H4 (cell line): Measurements from ENCODE around the gene ZFP90. TPM values are rescaled to one million over a fixed set of nuclear protein-coding genes. Genes with fewer than 3 reads are reported as not detected.

Experiments used
- DNase-seq: peaks from one replicate; pipeline ENCODE4 v3.0.0-alpha.2; 2015; ENCODE audit warnings: low spot score
- total RNA-seq: library from RNA; depleted of rRNA; stranded (reverse); fragments of >200 nt; shearing (Covaris generic); gene quantifications from 2 replicates; pipeline ENCODE4 v1.2.3, GENCODE V29; 2014; rRNA removed

Gene ZFP90
- total RNA-seq, 1 experiment from 2014 or later = 7.2 TPM

DNA sequence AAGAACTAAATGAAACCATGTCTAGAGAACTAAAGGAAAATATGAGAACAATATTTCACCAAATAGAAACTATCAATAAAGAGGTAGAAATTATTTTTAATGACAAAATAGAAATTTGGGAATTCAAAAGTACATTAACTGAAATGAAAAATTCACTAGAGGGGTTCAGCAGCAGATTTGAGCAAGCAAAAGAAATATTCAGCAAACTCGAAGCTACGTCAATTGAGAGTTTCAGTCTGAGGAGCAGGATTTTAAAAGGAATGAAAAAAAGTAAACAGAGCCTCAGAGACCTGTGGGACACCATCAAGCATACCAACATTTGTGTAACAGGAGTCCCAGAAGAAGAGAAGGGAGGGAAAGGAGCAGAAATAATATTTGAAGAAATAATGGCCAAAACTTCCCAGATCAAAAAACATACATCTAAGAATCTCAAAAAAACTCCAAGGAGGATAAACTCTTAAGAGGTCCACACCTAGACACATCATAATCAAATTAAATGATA is 38.3 kb downstream of the ZFP90 start:
- no peak for DNase-seq

DNA sequence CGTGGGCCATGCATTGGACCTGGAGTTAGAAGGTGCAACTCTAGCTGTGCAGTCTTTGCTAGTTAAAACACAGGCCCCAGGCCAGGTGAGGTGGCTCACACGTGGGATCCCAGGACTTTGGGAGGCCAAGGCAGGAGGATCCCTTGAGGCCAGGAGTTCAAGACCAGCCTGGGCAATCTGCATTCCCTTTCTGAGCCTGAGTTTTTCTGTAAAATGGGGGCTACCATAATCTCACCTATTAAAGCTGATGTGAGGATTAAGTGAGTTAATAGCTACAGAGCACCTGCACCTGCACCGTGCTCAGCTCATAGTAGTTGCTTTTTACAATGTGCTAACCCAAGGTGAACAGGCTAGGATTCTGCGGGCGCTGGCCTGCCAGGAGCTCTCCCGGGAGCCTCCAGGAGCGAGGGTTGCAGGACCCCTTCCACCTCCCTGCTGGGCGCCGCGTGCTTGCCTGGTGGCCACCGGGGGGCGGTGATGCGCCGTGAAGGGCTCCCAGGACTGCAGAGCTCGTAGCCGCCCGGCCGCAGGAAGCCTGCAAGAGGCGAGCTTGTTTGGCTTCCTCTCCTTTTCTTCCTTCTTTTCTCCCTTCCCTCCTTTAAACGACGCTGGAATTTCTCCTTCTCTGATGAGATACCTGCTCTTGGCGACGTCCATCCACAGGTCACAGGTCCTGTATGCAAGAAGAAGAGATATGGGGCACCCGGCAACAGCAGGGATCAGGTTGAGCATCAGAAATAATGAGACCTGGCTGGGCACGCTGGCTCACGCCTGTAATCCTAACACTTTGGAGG is 51.3 kb downstream of the ZFP90 start:
- peak; percentile 49 for DNase-seq

DNA sequence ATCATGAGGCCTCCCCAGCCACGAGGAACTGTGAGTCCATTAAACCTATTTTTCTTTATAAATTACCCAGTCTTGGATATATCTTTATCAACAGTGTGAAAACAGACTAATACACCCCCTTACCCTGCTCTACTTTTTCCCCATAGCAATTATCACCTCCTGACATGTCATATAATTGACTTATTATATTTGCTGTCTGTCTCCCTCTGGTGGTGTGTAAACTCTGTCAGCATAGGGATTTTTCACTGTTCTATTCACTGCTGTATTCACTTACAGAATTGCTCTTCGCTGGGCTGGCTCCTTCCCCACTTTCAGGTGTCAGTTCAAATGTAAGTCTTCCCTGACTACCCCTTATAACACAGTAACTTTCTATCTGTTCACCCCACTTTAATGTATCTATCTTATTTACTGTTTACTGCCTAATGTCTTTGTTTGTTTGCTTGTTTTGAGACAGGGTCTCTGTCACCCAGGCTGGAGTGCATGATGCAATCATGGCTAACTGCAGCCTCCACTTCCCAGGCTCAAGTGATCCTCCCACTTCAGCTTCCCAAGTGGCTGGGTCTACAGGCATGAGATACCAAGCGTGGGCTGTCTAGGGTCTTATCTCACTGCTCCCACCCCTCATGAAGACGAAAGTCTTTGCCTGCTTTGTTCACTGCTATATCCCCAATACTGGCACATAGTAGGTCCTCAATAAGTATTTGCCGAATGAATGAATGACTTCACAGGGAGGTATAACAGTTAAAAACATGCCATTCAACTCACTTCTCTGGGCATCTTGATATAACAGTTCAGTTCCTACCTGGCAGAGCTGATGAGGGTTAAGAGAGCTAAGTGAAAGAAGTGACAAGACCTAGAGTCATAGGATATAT is 53.6 kb downstream of the ZFP90 start:
- no peak for DNase-seq

DNA sequence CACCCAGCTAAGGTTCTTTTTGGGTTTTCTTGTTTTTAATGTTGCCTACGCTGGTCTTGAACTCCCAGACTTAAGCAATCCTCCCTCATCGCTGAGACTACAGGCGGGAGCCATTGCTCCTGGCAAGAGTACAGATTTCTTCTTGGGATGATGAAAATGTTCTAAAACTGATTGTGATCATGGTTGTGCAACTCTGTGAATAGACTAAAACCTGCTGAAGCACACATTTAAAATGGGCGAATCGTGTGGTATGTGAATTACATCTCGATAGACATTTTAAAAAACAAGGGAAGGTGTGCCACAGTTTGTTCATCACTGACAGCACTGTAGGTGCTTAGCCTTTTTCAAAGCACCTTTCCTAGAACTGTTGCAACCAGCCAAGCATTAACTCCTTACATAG is 57.2 kb downstream of the ZFP90 start:
- DNase-seq = no peak

DNA sequence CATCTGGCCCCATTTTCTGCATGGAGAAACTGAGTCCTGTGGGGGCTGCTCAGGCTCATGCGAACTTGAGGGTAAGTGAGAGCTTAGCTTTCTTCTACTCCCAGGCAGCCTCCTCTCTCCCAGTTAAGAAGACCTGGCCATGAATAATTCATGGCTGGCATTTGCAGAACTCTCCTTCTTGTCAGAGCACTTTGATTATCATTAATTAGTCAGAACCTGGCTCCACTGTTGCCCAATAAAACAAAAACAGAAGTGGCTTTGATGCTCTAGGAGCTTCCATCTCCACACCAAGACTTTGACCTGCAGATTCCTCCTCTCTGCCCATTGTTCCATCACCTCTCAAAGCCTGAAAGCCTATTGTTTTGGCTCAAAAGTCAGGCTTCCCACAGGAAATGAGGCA is 60.5 kb downstream of the ZFP90 start:
- no peak for DNase-seq

DNA sequence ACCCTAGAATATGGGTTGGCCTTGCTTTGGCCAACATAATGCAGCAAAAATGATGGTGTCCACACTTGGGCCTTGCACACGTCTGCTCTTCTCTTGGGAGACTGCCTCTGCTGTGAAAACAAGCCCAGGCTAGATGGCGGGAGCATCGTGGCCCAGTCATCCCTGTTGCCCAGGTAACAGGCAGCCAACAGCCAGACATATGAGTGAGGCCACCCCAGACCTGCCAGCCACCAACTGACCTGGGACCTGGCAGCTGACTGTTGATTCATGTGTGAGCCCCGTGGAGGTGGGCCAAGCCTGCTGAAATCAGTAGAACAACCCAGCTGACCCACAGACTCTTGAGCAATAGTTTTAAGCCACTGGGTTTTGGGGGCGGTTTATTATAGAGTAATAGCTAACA is 66.7 kb downstream of the ZFP90 start:
- DNase-seq = no peak

DNA sequence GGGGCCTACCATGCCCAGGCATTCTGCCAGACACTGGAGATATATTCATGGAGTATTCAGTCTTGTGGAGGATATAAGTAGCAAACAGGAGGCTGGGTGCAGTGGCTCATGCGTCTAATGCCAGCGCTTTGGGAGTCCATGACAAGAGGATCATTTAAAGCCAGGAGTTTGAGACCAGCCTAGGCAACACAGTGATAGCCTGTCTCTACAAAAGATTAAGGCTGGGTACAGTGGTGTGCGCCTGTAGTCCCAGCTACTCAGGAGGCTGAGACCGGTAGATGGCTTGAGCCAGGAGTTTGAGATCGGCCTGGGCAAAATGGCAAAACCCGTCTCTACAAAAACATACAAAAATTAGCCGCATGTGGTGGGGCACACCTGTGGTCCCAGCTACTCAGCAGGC is 68.4 kb downstream of the ZFP90 start:
- DNase-seq = no peak

DNA sequence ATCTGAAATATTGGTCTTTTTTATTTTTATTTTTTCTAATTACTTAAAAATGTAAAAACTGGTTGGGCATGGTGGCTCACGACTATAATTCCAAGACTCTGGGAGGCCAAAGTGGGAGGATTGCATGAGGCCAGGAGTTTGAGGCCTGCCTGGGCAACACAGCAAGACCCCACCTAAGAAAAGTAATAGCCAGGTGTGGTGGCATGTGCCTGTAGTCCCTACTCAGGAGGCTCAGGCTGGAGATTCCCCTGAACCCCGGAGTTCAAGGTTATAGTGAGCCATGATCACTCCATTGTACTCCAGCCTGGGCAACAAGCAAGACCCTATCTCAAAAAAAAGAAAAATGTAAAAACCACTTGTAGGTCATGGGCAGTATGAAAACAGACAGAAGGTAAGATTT is 69.2 kb downstream of the ZFP90 start:
- DNase-seq = no peak

DNA sequence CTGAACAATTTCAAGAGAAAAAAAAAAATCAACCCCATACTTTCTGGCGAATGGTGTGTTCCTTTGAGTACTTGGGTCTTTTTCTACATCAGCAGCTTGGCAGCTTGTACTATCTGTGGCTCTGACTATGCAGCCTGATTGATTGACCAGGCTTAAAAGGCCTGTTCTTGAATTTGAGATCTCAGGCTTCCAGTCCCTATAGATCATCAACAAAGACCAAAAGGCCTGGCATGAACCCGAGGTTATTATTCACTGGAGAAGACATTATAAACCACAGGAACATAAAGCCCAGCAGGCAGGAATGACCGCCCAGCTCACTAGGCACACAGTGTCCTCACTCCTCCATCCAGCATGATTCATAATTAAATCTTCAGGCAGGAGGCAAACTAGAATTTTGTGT is 73.9 kb downstream of the ZFP90 start:
- DNase-seq = no peak

DNA sequence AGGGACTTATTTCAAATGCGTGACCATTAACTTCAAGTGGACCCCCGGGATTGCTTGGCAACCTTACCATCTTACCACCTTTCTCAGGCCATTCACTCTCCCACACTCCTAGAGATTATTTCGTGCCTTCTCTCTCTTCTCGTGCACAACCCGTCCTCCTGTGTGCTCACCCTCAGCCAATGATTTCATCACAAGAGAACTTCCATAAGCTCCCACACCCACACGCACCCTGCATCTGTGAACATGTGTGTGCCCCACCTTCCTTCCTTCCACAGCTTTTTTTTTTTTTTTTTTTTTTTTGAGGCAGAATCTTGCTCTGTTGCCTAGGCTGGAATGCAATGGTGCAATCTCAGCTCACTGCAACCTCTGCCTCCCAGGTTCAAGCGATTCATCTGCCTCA is 78.6 kb downstream of the ZFP90 start:
- no peak for DNase-seq

Other genes with a start within 250 kb of the ZFP90 start
- 7.3 and 8.1 TPM in 2 replicates for gene SLC7A6OS, start 228.3 kb upstream of the ZFP90 start, total RNA-seq
- 37.5 and 50.1 TPM in 2 replicates for gene PRMT7, start 228.3 kb upstream of the ZFP90 start, total RNA-seq
- not detected in 2 replicates for gene SMPD3, start 90.8 kb upstream of the ZFP90 start, total RNA-seq
- not detected in 2 replicates for gene CDH3, start 106.0 kb downstream of the ZFP90 start, total RNA-seq
- gene CDH1, start 198.0 kb downstream of the ZFP90 start, total RNA-seq = not detected in 2 replicates